ENCODE results near the gene MCM3AP. TPM values are rescaled to one million over a fixed set of nuclear protein-coding genes. Genes with fewer than 3 reads are reported as not detected.
A peak's percentile ranks its signal among the peaks of the same experiment; 100 is the strongest.

MCM3AP gene
- total and polyA plus RNA-seq, 8 donors, result 77.4 to 106 (median 94.9) TPM

GRCh38 chr21:46319186-46319585 lies 33.8 kb upstream of the MCM3AP start:
- no peaks in the 10 kb centered on the region for H3K27me3 ChIP-seq
- ATAC-seq (no peak), DNase-seq (peak in 1 of 4 donors; percentile 20)
- TF ChIP-seq, protein P1, sequence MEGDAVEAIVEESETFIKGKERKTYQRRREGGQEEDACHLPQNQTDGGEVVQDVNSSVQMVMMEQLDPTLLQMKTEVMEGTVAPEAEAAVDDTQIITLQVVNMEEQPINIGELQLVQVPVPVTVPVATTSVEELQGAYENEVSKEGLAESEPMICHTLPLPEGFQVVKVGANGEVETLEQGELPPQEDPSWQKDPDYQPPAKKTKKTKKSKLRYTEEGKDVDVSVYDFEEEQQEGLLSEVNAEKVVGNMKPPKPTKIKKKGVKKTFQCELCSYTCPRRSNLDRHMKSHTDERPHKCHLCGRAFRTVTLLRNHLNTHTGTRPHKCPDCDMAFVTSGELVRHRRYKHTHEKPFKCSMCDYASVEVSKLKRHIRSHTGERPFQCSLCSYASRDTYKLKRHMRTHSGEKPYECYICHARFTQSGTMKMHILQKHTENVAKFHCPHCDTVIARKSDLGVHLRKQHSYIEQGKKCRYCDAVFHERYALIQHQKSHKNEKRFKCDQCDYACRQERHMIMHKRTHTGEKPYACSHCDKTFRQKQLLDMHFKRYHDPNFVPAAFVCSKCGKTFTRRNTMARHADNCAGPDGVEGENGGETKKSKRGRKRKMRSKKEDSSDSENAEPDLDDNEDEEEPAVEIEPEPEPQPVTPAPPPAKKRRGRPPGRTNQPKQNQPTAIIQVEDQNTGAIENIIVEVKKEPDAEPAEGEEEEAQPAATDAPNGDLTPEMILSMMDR (IDR thresholded peaks at IDR 0.05), result no peak
- H3K9me3 ChIP-seq, result no peaks in the 10 kb centered on the region
- H3K4me3 ChIP-seq, result no peak overlapping the region
- no peak overlapping the region for H3K27ac ChIP-seq
- intact Hi-C loops (cut with DNase I), result no loop called here
- peaks cover 0 to 15% of the 10 kb centered on the region in 2 donors for H3K36me3 ChIP-seq
- peaks cover 12 to 41% of the 10 kb centered on the region in 2 donors for H3K4me1 ChIP-seq

GRCh38 chr21:46318464-46318845 lies 33.0 kb upstream of the MCM3AP start:
- Histone ChIP-seq H3K9me3 (no peaks in the 10 kb centered on the region), H3K27ac (no peak overlapping the region), H3K4me1 (peaks cover 12 to 41% of the 10 kb centered on the region in 2 donors), H3K27me3 (no peaks in the 10 kb centered on the region), H3K4me3 (no peak overlapping the region), H3K36me3 (peaks cover 0 to 15% of the 10 kb centered on the region in 2 donors)
- TF ChIP-seq, protein P1 (IDR thresholded peaks at IDR 0.05), result no peak
- intact Hi-C loops (cut with DNase I), result no loop called here
- peak in 1 of 4 donors; percentile 49 for DNase-seq
- no peak for ATAC-seq

- H3K4me1 ChIP-seq, result peaks cover 12 to 35% of the 10 kb centered on the region in 2 donors
- H3K9me3 ChIP-seq, result no peaks in the 10 kb centered on the region
- no peak overlapping the region for H3K27ac ChIP-seq
- no peaks in the 10 kb centered on the region for H3K27me3 ChIP-seq
- DNase-seq (peak in 2 of 4 donors; percentile 70 to 77), ATAC-seq (peak; percentile 84)
- TF ChIP-seq, protein P1 (IDR thresholded peaks at IDR 0.05), result no peak
- intact Hi-C loops (cut with DNase I), result no loop called here
- no peak overlapping the region for H3K4me3 ChIP-seq
- peaks cover 0 to 15% of the 10 kb centered on the region in 2 donors for H3K36me3 ChIP-seq
These were observed 32.5 kb upstream of the MCM3AP start for GRCh38 chr21:46317710-46318463.

DNA sequence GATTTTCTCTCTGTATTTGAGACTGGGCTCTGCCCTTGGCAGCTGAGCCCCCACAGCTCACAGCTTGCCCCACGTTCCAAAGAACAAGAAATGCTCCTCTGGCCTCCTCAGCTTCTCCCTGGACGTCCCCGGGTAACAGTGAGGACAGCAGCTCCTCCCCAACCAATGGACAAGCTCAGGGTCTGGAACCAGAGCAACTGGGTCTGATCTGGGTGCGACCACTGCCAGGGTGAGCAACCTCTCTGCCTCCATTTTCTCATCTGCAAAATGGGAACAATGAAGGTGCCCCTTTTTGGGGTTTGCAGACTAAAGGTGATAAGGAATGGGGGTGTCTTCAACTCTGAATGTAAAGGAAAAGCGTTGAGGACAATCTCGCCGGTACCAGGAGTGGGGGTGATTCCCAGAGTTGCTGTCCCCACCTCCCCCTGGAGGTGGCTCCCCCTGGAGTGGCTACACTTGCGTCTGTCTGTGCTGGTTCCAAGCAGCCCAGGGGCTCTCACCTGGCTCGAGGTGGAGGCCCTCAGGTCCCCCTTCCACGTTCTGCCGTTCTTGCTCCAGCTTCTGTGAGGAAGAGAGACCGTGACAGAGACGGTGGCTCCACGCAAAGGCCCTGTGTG lies 31.4 kb upstream of the MCM3AP start:
- DNase-seq (no peak), ATAC-seq (no peak)
- Histone ChIP-seq H3K9me3 (no peaks in the 10 kb centered on the region), H3K4me3 (no peak overlapping the region), H3K4me1 (peaks cover 5 to 25% of the 10 kb centered on the region in 2 donors), H3K27me3 (no peaks in the 10 kb centered on the region), H3K27ac (no peak overlapping the region), H3K36me3 (peaks cover 0 to 15% of the 10 kb centered on the region in 2 donors)
- TF ChIP-seq, protein P1 (IDR thresholded peaks at IDR 0.05), result no peak
- intact Hi-C loops (cut with DNase I), result no loop called here

DNA sequence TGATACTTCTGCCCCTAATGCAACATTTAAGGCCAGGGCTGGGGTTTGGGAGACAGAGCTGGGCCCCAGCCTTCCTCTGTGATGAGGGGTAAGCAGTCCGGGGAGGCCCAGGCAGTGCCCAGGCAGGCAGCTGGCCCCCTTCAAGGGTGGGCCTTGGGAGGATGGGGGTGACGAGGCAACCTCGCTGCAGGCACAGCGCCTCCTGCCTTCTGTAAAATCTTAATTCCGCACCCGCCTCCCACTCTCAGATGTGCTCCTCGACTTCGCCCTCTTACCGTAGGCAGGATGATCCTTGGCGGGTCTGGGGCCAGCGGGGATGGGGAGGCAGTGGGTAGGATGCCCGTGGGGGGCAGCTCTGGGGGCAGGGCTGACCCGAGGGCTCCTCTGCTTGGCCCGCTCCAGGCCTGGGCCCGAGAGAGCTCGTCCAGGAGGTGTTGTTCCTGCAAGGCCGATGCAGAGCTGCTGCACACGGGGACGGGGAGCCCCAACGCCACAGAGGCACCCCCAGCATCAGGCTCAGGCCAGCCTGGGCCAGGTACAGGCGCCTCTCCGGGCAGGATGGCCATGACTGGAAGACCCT lies 29.1 kb upstream of the MCM3AP start:
- H3K27me3 ChIP-seq, result no peaks in the 10 kb centered on the region
- ATAC-seq (no peak), DNase-seq (no peak)
- H3K27ac ChIP-seq, result no peak overlapping the region
- TF ChIP-seq, protein P1 (IDR thresholded peaks at IDR 0.05), result no peak
- no peaks in the 10 kb centered on the region for H3K9me3 ChIP-seq
- peaks cover 0 to 2% of the 10 kb centered on the region in 2 donors for H3K4me1 ChIP-seq
- H3K36me3 ChIP-seq, result peaks cover 0 to 24% of the 10 kb centered on the region in 2 donors
- intact Hi-C loops (cut with DNase I), result no loop called here
- no peak overlapping the region for H3K4me3 ChIP-seq

All from left lung (tissue), 10 donors.